Stimulated activated CD4-positive, alpha-beta T cell treated with anti-CD3 and anti-CD28 coated beads, Interleukin-4, amount 100 ng/mL, for 1 hour (primary cell): ENCODE results near the gene NINJ2.
"Not testable (repeated sequence)": the region's sequence is repeated elsewhere in the genome, so short reads cannot be mapped to it uniquely, and the experiment has no call there.

ENCODE experiments used
- DNase-seq: peaks from one replicate; pipeline ENCODE4 v3.0.0-alpha.2; 2020

Gene NINJ2

GRCh38 chr12:639988-640387 lies 23.3 kb downstream of the NINJ2 start:
- no peak for DNase-seq

GRCh38 chr12:639566-639965 lies 23.7 kb downstream of the NINJ2 start:
- no peak for DNase-seq

- no peak for DNase-seq
Observed at GRCh38 chr12:638953-639557, 24.2 kb downstream of the NINJ2 start.

- DNase-seq, result no peak
Observed at GRCh38 chr12:636632-637031, 26.6 kb downstream of the NINJ2 start.

GRCh38 chr12:633731-634130 lies 29.5 kb downstream of the NINJ2 start:
- no peak for DNase-seq

GRCh38 chr12:632102-632696 lies 31.0 kb downstream of the NINJ2 start:
- no peak for DNase-seq

- peak; percentile 68 for DNase-seq
Observed at GRCh38 chr12:630656-631632, 32.3 kb downstream of the NINJ2 start.

GRCh38 chr12:628742-629078 lies 34.5 kb downstream of the NINJ2 start:
- DNase-seq, result not testable (repeated sequence)

- no peak for DNase-seq
Observed at GRCh38 chr12:627863-628741, 35.1 kb downstream of the NINJ2 start.

GRCh38 chr12:627285-627684 lies 36.0 kb downstream of the NINJ2 start:
- no peak for DNase-seq

- DNase-seq, result no peak
Observed at GRCh38 chr12:625998-626397, 37.2 kb downstream of the NINJ2 start.

- DNase-seq, result no peak
Observed at GRCh38 chr12:623865-624372, 39.3 kb downstream of the NINJ2 start.

GRCh38 chr12:623172-623864 lies 39.9 kb downstream of the NINJ2 start:
- no peak for DNase-seq

- no peak for DNase-seq
Observed at GRCh38 chr12:622416-622815, 40.8 kb downstream of the NINJ2 start.

- no peak for DNase-seq
Observed at GRCh38 chr12:619346-619745, 43.9 kb downstream of the NINJ2 start.

- DNase-seq, result no peak
Observed at GRCh38 chr12:618605-619004, 44.6 kb downstream of the NINJ2 start.

GRCh38 chr12:617304-617915 lies 45.8 kb downstream of the NINJ2 start:
- DNase-seq, result no peak

- no peak for DNase-seq
Observed at GRCh38 chr12:615620-616019, 47.6 kb downstream of the NINJ2 start.

GRCh38 chr12:614411-614970 lies 48.8 kb downstream of the NINJ2 start:
- DNase-seq, result peak; percentile 45

GRCh38 chr12:613996-614395 lies 49.2 kb downstream of the NINJ2 start:
- DNase-seq, result no peak

- DNase-seq, result no peak
Observed at GRCh38 chr12:612886-613285, 50.4 kb downstream of the NINJ2 start.
